IPS-20b (cell line): ENCODE results near the gene TIAM1.
A peak's percentile ranks its signal among the peaks of the same experiment; 100 is the strongest.

Source experiments
- H3K27ac ChIP-seq: one replicate; pipeline ENCODE4 v1.5.1; 2013; ENCODE audit warnings: low read length
- H3K27me3 ChIP-seq: 2 replicates; pipeline ENCODE4 v1.6.1; 2013; ENCODE audit warnings: mild to moderate bottlenecking, low read length, inconsistent platforms; ENCODE audit not compliant: insufficient read depth
- H3K36me3 ChIP-seq: 2 replicates; pipeline ENCODE4 v1.6.1; 2013; ENCODE audit warnings: low read depth, mild to moderate bottlenecking, inconsistent platforms, low read length, moderate library complexity; ENCODE audit not compliant: insufficient read depth
- H3K4me1 ChIP-seq: 2 replicates; pipeline ENCODE4 v1.6.1; 2013; ENCODE audit warnings: mild to moderate bottlenecking, control low read depth, inconsistent platforms, low read length, moderate library complexity; ENCODE audit not compliant: insufficient read depth
- H3K4me3 ChIP-seq: 2 replicates; pipeline ENCODE4 v1.5.1; 2013; ENCODE audit warnings: mild to moderate bottlenecking, low read length, inconsistent platforms
- H3K9ac ChIP-seq: 2 replicates; pipeline ENCODE4 v1.6.1; 2013; ENCODE audit warnings: low read depth, mild to moderate bottlenecking, inconsistent platforms, low read length, moderate library complexity
- H3K9me3 ChIP-seq: 2 replicates; pipeline ENCODE4 v1.6.1; 2013; ENCODE audit warnings: mild to moderate bottlenecking, low read depth, low read length, inconsistent platforms; ENCODE audit not compliant: insufficient read depth

TIAM1 gene

GRCh38 chr21:31352836-31353235, 8.8 kb upstream of the TIAM1 start:
- H3K9ac ChIP-seq = no peak overlapping the region
- H3K36me3 ChIP-seq = no peaks in the 10 kb centered on the region
- no peaks in the 10 kb centered on the region for H3K27me3 ChIP-seq
- no peaks in the 10 kb centered on the region for H3K9me3 ChIP-seq
- H3K27ac ChIP-seq = no peak overlapping the region
- H3K4me1 ChIP-seq = no peaks in the 10 kb centered on the region
- no peak overlapping the region for H3K4me3 ChIP-seq

GRCh38 chr21:31351960-31352359, 7.9 kb upstream of the TIAM1 start:
- Histone ChIP-seq H3K9me3 (no peaks in the 10 kb centered on the region), H3K27ac (no peak overlapping the region), H3K9ac (no peak overlapping the region), H3K36me3 (no peaks in the 10 kb centered on the region), H3K4me3 (no peak overlapping the region), H3K27me3 (no peaks in the 10 kb centered on the region), H3K4me1 (no peaks in the 10 kb centered on the region)

- Histone ChIP-seq H3K27ac (no peak overlapping the region), H3K4me1 (no peaks in the 10 kb centered on the region), H3K36me3 (no peaks in the 10 kb centered on the region), H3K4me3 (no peak overlapping the region), H3K9me3 (no peaks in the 10 kb centered on the region), H3K27me3 (no peaks in the 10 kb centered on the region), H3K9ac (no peak overlapping the region)
Measured at GRCh38 chr21:31351438-31351837, 7.4 kb upstream of the TIAM1 start.

GRCh38 chr21:31349208-31349607, 5.1 kb upstream of the TIAM1 start:
- Histone ChIP-seq H3K4me3 (no peak overlapping the region), H3K9ac (no peak overlapping the region), H3K27ac (no peak overlapping the region), H3K9me3 (no peaks in the 10 kb centered on the region), H3K36me3 (no peaks in the 10 kb centered on the region), H3K27me3 (no peaks in the 10 kb centered on the region), H3K4me1 (no peaks in the 10 kb centered on the region; the same call in 1 of the 2 replicates)

- no peak overlapping the region for H3K4me3 ChIP-seq
- H3K27me3 ChIP-seq = peaks cover 3% of the 10 kb centered on the region
- H3K9me3 ChIP-seq = no peaks in the 10 kb centered on the region
- no peak overlapping the region for H3K27ac ChIP-seq
- no peak overlapping the region for H3K9ac ChIP-seq
- no peaks in the 10 kb centered on the region for H3K36me3 ChIP-seq
- peaks cover under 1% of the 10 kb centered on the region; the same call in 1 of the 2 replicates for H3K4me1 ChIP-seq
Measured at GRCh38 chr21:31348188-31348587, 4.1 kb upstream of the TIAM1 start.

GRCh38 chr21:31347435-31348032, 3.5 kb upstream of the TIAM1 start:
- no peaks in the 10 kb centered on the region for H3K36me3 ChIP-seq
- no peak overlapping the region for H3K9ac ChIP-seq
- H3K27me3 ChIP-seq = peaks cover 10% of the 10 kb centered on the region
- peaks cover 5% of the 10 kb centered on the region for H3K4me1 ChIP-seq
- H3K27ac ChIP-seq = no peak overlapping the region
- H3K4me3 ChIP-seq = no peak overlapping the region
- H3K9me3 ChIP-seq = no peaks in the 10 kb centered on the region

- H3K27ac ChIP-seq = no peak overlapping the region
- no peak overlapping the region for H3K4me3 ChIP-seq
- no peaks in the 10 kb centered on the region for H3K9me3 ChIP-seq
- peaks cover 14% of the 10 kb centered on the region for H3K27me3 ChIP-seq
- H3K9ac ChIP-seq = no peak overlapping the region
- H3K4me1 ChIP-seq = peaks cover 6% of the 10 kb centered on the region
- no peaks in the 10 kb centered on the region for H3K36me3 ChIP-seq
Measured at GRCh38 chr21:31346256-31346821, 2.3 kb upstream of the TIAM1 start.

GRCh38 chr21:31345136-31345535, 1.1 kb upstream of the TIAM1 start:
- Histone ChIP-seq H3K4me3 (no peak overlapping the region), H3K27me3 (peaks cover 14% of the 10 kb centered on the region), H3K9ac (no peak overlapping the region), H3K4me1 (peaks cover 6% of the 10 kb centered on the region), H3K27ac (no peak overlapping the region), H3K9me3 (no peaks in the 10 kb centered on the region), H3K36me3 (no peaks in the 10 kb centered on the region)

GRCh38 chr21:31343030-31343510, 991 bp downstream of the TIAM1 start:
- Histone ChIP-seq H3K36me3 (no peaks in the 10 kb centered on the region), H3K27ac (no peak overlapping the region), H3K9ac (peak overlapping the region; percentile 81; the same call in 1 of the 2 replicates), H3K9me3 (no peaks in the 10 kb centered on the region), H3K4me1 (peaks cover 24% of the 10 kb centered on the region), H3K27me3 (peaks cover 14% of the 10 kb centered on the region), H3K4me3 (peak overlapping the region; percentile 85)

GRCh38 chr21:31342348-31342747, 1.7 kb downstream of the TIAM1 start:
- peak overlapping the region; percentile 85; the same call in 1 of the 2 replicates for H3K4me3 ChIP-seq

GRCh38 chr21:31340942-31341487, 3.0 kb downstream of the TIAM1 start:
- H3K9ac ChIP-seq = no peak overlapping the region
- no peaks in the 10 kb centered on the region for H3K36me3 ChIP-seq
- H3K9me3 ChIP-seq = no peaks in the 10 kb centered on the region
- H3K4me3 ChIP-seq = no peak overlapping the region
- H3K27ac ChIP-seq = no peak overlapping the region
- H3K27me3 ChIP-seq = peaks cover 14% of the 10 kb centered on the region
- H3K4me1 ChIP-seq = peaks cover 25% of the 10 kb centered on the region

More at GRCh38 chr21:31342348-31342747, 1.7 kb downstream of the TIAM1 start:
- H3K9ac ChIP-seq = no peak overlapping the region
- no peaks in the 10 kb centered on the region for H3K9me3 ChIP-seq
- H3K36me3 ChIP-seq = no peaks in the 10 kb centered on the region
- H3K27me3 ChIP-seq = peaks cover 14% of the 10 kb centered on the region
- peaks cover 25% of the 10 kb centered on the region for H3K4me1 ChIP-seq
- H3K27ac ChIP-seq = no peak overlapping the region

- H3K4me1 ChIP-seq = peaks cover 25% of the 10 kb centered on the region
- H3K27ac ChIP-seq = no peak overlapping the region
- H3K9me3 ChIP-seq = no peaks in the 10 kb centered on the region
- H3K36me3 ChIP-seq = no peaks in the 10 kb centered on the region
- H3K9ac ChIP-seq = no peak overlapping the region
- no peak overlapping the region for H3K4me3 ChIP-seq
- peaks cover 14% of the 10 kb centered on the region for H3K27me3 ChIP-seq
Measured at GRCh38 chr21:31340514-31340913, 3.5 kb downstream of the TIAM1 start.
